Activated B cell treated with CpG ODN at 0.5 μM for 24 hours (primary cell): Measurements from ENCODE around the gene AUTS2. TPM values are rescaled to one million over a fixed set of nuclear protein-coding genes. Genes with fewer than 3 reads are reported as not detected.

Experiments used
- ATAC-seq: fragments of 200-7000 bp; cut with Tn5 transposase; one replicate; pipeline ENCODE4 v1.10.0; 2021; ENCODE audit warnings: low read depth, mild to moderate bottlenecking, moderate library complexity
- CTCF ChIA-PET: fragments of 350-600 bp; sonication (Branson Sonifier 250); formaldehyde crosslinking; loops from one replicate; lab custom pipeline; 2021; ENCODE audit warnings: antibody characterized with exemption; lab: Charles Lee
- POLR2A ChIA-PET: fragments of 350-600 bp; sonication (Branson Sonifier 250); formaldehyde crosslinking; loops from one replicate; lab custom pipeline; 2021; ENCODE audit warnings: antibody characterized with exemption; lab: Charles Lee
- DNase-seq: peaks from one replicate; pipeline ENCODE4 v3.0.0; 2022
- H3K27ac Mint-ChIP-seq: one replicate; pipeline ENCODE4 v1.8.0; 2020; ENCODE audit warnings: mixed read lengths
- H3K27me3 Mint-ChIP-seq: one replicate; pipeline ENCODE4 v1.8.0; 2021; ENCODE audit warnings: mixed read lengths
- H3K36me3 Mint-ChIP-seq: one replicate; pipeline ENCODE4 v1.8.0; 2021; ENCODE audit warnings: low read depth, mixed read lengths
- H3K4me1 Mint-ChIP-seq: one replicate; pipeline ENCODE4 v1.8.0; 2021; ENCODE audit warnings: mixed read lengths
- H3K4me3 Mint-ChIP-seq: one replicate; pipeline ENCODE4 v1.8.0; 2020; ENCODE audit warnings: mild to moderate bottlenecking, mixed read lengths
- H3K9me3 Mint-ChIP-seq: one replicate; pipeline ENCODE4 v1.8.0; 2020; ENCODE audit warnings: mixed read lengths
- CTCF ChIP-seq: fragments of 200-600 bp; IDR thresholded peaks from one replicate; pipeline ENCODE4 v1.8.0; 2022; ENCODE audit warnings: antibody characterized with exemption, mild to moderate bottlenecking
- intact Hi-C: fragments of 100-400 bp; cut with micrococcal nuclease; formaldehyde crosslinking; loops from one replicate; pipeline ENCODE4 v1.15.1; 2024
- total RNA-seq: library from RNA; stranded (reverse); gene quantifications from 2 replicates; pipeline ENCODE4 v1.2.3, GENCODE V29; 2022

AUTS2 gene
- total RNA-seq, 1 donor from 2014 or later: 15.9 TPM

- ChIA-PET CTCF (no interaction called here), POLR2A (interaction anchor here (0.7 kb wide), 1 partner anchor 133 kb away, joined by 3 read pairs; no protein-coding TSS in a partner anchor)
- DNase-seq (no peak), ATAC-seq (no peak)
- Mint-ChIP-seq H3K4me1 (peaks cover 68% of the 10 kb centered on the region), H3K27me3 (no peaks in the 10 kb centered on the region), H3K27ac (no peak overlapping the region), H3K4me3 (no peak overlapping the region), H3K9me3 (no peaks in the 10 kb centered on the region), H3K36me3 (no peaks in the 10 kb centered on the region)
- intact Hi-C loops: no loop called here
- TF ChIP-seq CTCF: no peak
Measured at GRCh38 chr7:69957661-69958060, 359.4 kb downstream of the AUTS2 start.

DNA sequence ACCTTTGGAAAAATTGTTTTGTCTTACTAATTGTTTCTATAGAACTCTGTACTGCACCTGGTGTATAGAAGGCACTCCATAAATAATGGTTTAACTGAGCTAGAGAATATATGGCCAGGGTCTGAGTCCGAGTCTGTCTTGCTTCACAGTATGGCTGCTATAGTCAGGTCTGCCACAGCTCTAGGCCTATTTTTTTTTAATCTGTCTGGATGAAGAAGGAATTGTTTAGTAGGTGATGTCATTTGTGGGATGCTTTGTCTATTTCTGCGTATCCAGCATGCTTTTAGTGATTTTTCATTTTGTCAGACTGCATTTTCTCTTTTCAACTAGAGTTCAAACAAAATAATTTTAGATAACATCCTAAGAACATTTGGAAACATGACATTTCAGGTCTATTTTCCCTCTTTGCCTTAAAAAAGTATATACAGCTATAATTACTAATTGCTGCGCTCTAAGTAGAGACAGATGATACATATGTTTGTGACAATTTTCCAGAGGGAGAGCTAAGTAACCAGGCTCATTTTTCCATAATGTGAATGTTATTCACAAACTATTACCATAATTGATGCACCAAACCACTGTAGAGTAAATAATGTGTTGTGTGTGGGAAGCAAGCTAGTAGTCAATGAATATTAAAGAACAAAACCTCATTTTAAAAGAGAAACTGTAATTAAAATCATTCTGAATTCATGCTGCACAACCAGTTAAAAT, 361.7 kb downstream of the AUTS2 start:
- DNase-seq (no peak), ATAC-seq (no peak)
- no peak overlapping the region for H3K4me3 Mint-ChIP-seq
- H3K27me3 Mint-ChIP-seq: no peaks in the 10 kb centered on the region
- CTCF ChIA-PET: no interaction called here
- no peaks in the 10 kb centered on the region for H3K9me3 Mint-ChIP-seq
- POLR2A ChIA-PET: no interaction called here
- H3K27ac Mint-ChIP-seq: no peak overlapping the region
- intact Hi-C loops: loop anchor here (5.0 kb wide), 1 partner anchor 47 kb away; no protein-coding TSS in a partner anchor
- H3K4me1 Mint-ChIP-seq: peaks cover 65% of the 10 kb centered on the region
- no peaks in the 10 kb centered on the region for H3K36me3 Mint-ChIP-seq
- no peak for TF ChIP-seq CTCF

- H3K4me1 Mint-ChIP-seq: peaks cover 57% of the 10 kb centered on the region
- no peaks in the 10 kb centered on the region for H3K36me3 Mint-ChIP-seq
- CTCF ChIA-PET: no interaction called here
- no peak overlapping the region for H3K4me3 Mint-ChIP-seq
- no peak overlapping the region for H3K27ac Mint-ChIP-seq
- POLR2A ChIA-PET: no interaction called here
- no peaks in the 10 kb centered on the region for H3K9me3 Mint-ChIP-seq
- no peak for DNase-seq
- intact Hi-C loops: loop anchor here (5.0 kb wide), 1 partner anchor 46 kb away; no protein-coding TSS in a partner anchor
- H3K27me3 Mint-ChIP-seq: no peaks in the 10 kb centered on the region
- TF ChIP-seq CTCF: no peak
- no peak for ATAC-seq
Measured at GRCh38 chr7:69961436-69961835, 363.2 kb downstream of the AUTS2 start.

DNA sequence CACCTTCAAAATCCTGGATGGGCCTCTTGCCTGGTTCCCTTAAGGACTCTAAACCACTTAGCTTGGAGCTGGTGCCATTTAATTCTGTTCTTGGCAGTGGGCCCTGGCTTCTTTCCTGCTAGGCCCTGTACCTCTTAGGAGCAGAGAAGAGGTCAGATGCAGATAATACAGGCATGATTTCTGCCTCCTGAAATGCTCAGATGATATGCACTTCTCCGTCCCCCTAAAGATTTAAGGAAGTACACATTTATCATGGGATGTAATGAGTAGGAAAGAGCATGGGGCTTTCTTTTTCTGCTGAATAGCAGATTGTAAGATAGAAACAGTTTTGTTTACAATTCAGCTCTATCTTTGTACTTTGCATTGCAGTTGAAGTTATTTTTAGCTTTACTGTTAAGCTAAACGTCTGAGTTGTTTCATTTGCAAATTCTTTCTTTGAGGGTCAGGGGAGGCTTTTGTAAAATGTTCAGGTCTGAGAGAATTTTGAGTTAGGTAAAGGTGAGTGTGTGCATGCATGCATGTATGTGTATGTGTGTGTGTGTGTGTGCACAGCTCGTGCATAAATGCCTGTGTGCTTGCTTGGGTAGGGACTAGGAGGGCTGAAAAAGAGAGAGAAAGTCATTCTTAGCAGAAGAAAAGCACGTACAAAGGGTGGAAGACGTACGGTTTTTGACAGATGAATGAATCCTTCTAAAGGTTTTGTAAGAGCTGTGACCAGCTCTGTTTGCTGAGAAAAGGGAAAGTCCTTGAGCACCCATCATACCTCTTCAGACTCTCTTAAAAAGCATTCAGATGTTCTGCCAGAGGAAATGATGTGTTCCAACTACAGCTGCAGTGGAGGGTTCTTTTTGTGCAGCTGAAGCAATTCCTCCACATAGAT, 364.2 kb downstream of the AUTS2 start:
- POLR2A ChIA-PET: interaction anchor here (1.6 kb wide), 1 partner anchor 8 kb away, joined by 8 read pairs; no protein-coding TSS in a partner anchor
- peak overlapping the region; percentile 74 for H3K27ac Mint-ChIP-seq

More for the DNA sequence above, 364.2 kb downstream of the AUTS2 start:
- ATAC-seq (peak; percentile 66), DNase-seq (no peak)
- Mint-ChIP-seq H3K27me3 (no peaks in the 10 kb centered on the region), H3K9me3 (no peaks in the 10 kb centered on the region), H3K4me1 (peaks cover 55% of the 10 kb centered on the region), H3K4me3 (peak overlapping the region; percentile 58), H3K36me3 (no peaks in the 10 kb centered on the region)
- CTCF ChIA-PET: interaction anchor here (0.7 kb wide), 1 partner anchor 30 kb away, joined by 3 read pairs; no protein-coding TSS in a partner anchor
- intact Hi-C loops: loop anchor here (1.0 to 5.0 kb wide), 2 partner anchors 11 to 45 kb away; no protein-coding TSS in a partner anchor
- no peak for TF ChIP-seq CTCF
